GM18951 (cell line): ENCODE data around the gene SLC10A4.
"Not testable (repeated sequence)": the region's sequence is repeated elsewhere in the genome, so short reads cannot be mapped to it uniquely, and the experiment has no call there.

Experiments
- POLR2A ChIP-seq: IDR thresholded peaks from 4 replicates; pipeline ENCODE4 v1.6.1; 2011; ENCODE audit warnings: mild to moderate bottlenecking; ENCODE audit not compliant: insufficient read length, insufficient read depth; ENCODE audit errors: extremely low read depth
- in situ Hi-C: fragments of 300-500 bp; cut with MboI; formaldehyde crosslinking; loops from one replicate; pipeline ENCODE4 v1.12.0; 2022; ENCODE audit warnings: low sequenced_read_pairs, mixed read lengths, inconsistent platforms; ENCODE audit not compliant: unreplicated experiment

Gene SLC10A4

GRCh38 chr4:48483006-48483776, at the start of gene SLC10A4:
Gene SLC10A4, plus strand, starts transcription at chr4:48483343. Its CDS starts 219 bp downstream, at chr4:48483562.
- in situ Hi-C loops: no loop called here

GRCh38 chr4:48436318-48436717, 46.8 kb upstream of the SLC10A4 start:
- TF ChIP-seq POLR2A: no peak
- in situ Hi-C loops: no loop called here

More at GRCh38 chr4:48483006-48483776, at the start of gene SLC10A4:
- no peak for TF ChIP-seq POLR2A

DNA sequence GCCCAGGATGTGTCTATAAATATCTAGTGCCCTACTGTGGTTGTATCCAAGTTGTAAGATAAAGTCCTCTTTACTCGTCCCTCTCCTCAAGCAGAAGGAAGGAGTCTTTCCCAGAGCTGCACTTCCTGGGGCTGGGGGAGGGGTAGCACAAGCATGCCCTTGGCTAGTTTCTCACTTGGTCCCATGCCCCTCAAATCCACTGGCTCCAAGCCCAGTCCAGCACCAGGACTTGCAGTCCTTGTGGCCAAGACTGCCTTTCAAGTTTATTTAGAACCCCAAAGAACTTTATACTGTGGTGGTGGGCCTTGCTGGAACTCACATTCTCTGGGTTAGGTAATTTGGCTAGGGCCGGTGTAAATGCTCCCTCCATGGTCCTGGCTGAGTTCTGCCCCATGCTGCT, 43.2 kb upstream of the SLC10A4 start:
- in situ Hi-C loops: no loop called here
- TF ChIP-seq POLR2A: no peak

- in situ Hi-C loops: not testable (repeated sequence)
Measured at GRCh38 chr4:48440914-48441313, 42.2 kb upstream of the SLC10A4 start.

GRCh38 chr4:48445704-48446103, 37.4 kb upstream of the SLC10A4 start:
- in situ Hi-C loops: no loop called here
- no peak for TF ChIP-seq POLR2A

DNA sequence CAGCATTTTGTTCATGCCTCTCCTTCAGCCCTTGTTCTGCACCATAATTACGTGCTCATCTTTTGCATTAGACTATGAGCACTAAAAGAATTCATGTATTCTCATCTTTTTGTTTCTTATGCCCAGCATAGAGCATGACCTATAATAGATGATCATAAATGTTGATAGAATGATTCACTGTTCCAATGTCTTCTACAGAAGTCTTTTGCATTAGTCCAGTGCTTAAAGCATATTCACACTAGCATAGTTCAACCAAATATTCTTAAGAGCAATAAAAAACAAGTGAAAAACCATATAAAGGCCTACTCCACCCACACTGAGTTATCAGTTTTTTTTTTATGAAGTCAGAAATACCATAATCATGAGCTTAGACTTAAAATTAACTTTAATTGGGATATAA, 36.5 kb upstream of the SLC10A4 start:
- in situ Hi-C loops: no loop called here
- TF ChIP-seq POLR2A: no peak

DNA sequence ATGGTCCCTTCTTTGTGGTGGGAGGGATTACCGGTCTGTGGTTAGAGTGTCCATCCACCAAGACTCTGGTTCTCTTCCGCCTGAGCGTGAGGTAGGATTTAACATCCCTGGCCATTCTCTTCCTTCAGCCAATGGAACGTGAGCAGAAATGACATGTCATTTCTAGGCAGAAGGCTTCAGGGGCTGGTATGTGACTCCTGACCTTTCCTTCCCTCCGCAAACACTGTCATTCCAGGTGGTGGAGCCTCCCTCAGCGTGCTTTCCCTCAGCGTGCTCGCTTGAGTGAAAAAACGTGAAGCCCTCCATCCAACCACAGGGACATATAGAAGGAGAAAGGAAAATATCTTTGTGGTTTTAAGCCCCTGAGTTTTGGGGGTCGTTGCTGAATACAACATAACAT, 34.0 kb upstream of the SLC10A4 start:
- in situ Hi-C loops: no loop called here
- no peak for TF ChIP-seq POLR2A

- in situ Hi-C loops: no loop called here
- TF ChIP-seq POLR2A: no peak
Measured at GRCh38 chr4:48450740-48451139, 32.4 kb upstream of the SLC10A4 start.

GRCh38 chr4:48451656-48452055, 31.5 kb upstream of the SLC10A4 start:
- in situ Hi-C loops: not testable (repeated sequence)

- TF ChIP-seq POLR2A: no peak
- in situ Hi-C loops: no loop called here
Measured at GRCh38 chr4:48454591-48454990, 28.6 kb upstream of the SLC10A4 start.

DNA sequence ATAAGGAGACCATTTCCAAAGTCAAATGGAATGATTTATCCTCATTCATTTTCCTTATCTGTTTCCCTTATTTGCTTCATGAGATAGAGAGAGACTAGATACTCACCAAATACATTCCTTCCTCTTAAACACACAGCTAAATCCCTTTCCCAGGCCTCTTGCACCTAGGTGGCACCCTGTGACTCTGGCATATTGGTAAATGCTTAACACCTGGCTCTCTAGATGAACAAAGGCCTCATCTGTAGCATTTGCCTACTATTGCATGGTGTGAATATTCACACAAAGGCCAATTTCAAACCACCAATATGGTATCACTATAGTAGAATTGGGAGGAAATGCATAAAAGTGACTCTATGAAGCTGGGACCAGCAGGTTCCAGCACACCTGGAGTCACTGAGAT, 22.1 kb upstream of the SLC10A4 start:
- TF ChIP-seq POLR2A: no peak
- in situ Hi-C loops: no loop called here

- in situ Hi-C loops: no loop called here
- TF ChIP-seq POLR2A: no peak
Measured at GRCh38 chr4:48462363-48462762, 20.8 kb upstream of the SLC10A4 start.

GRCh38 chr4:48467442-48467841, 15.7 kb upstream of the SLC10A4 start:
- in situ Hi-C loops: no loop called here

GRCh38 chr4:48467891-48468290, 15.3 kb upstream of the SLC10A4 start:
- no peak for TF ChIP-seq POLR2A
- in situ Hi-C loops: no loop called here

More at GRCh38 chr4:48467442-48467841, 15.7 kb upstream of the SLC10A4 start:
- TF ChIP-seq POLR2A: no peak

GRCh38 chr4:48470137-48470536, 13.0 kb upstream of the SLC10A4 start:
- no peak for TF ChIP-seq POLR2A
- in situ Hi-C loops: no loop called here
